Fibroblast of gingiva (primary cell): Measurements from ENCODE around the gene CEP128.

Experiments
- DNase-seq: peaks from one replicate; pipeline ENCODE4 v3.0.0-alpha.2; 2011; ENCODE audit warnings: low read depth

Gene CEP128

GRCh38 chr14:80901260-80901659, 40.3 kb downstream of the CEP128 start:
- DNase-seq, result no peak

GRCh38 chr14:80872645-80873044, 68.9 kb downstream of the CEP128 start:
- DNase-seq, result peak; percentile 8

- DNase-seq, result no peak
These were observed 73.3 kb downstream of the CEP128 start for GRCh38 chr14:80868260-80868659.

- no peak for DNase-seq
These were observed 73.7 kb downstream of the CEP128 start for GRCh38 chr14:80867798-80868197.

GRCh38 chr14:80867091-80867490, 74.4 kb downstream of the CEP128 start:
- DNase-seq, result no peak

- no peak for DNase-seq
These were observed 76.0 kb downstream of the CEP128 start for GRCh38 chr14:80865565-80865964.

- no peak for DNase-seq
These were observed 78.6 kb downstream of the CEP128 start for GRCh38 chr14:80862983-80863382.

GRCh38 chr14:80862541-80862940, 79.0 kb downstream of the CEP128 start:
- DNase-seq, result peak; percentile 77

GRCh38 chr14:80850197-80850814, 91.2 kb downstream of the CEP128 start:
- peak; percentile 46 for DNase-seq

GRCh38 chr14:80847070-80847469, 94.5 kb downstream of the CEP128 start:
- DNase-seq, result no peak

GRCh38 chr14:80845856-80846255, 95.7 kb downstream of the CEP128 start:
- DNase-seq, result no peak

- no peak for DNase-seq
These were observed 96.7 kb downstream of the CEP128 start for GRCh38 chr14:80844872-80845271.

- DNase-seq, result no peak
These were observed 101.8 kb downstream of the CEP128 start for GRCh38 chr14:80839743-80840142.

GRCh38 chr14:80809663-80810062, 131.9 kb downstream of the CEP128 start:
- no peak for DNase-seq

GRCh38 chr14:80805136-80805535, 136.4 kb downstream of the CEP128 start:
- peak; percentile 50 for DNase-seq

- DNase-seq, result no peak
These were observed 142.7 kb downstream of the CEP128 start for GRCh38 chr14:80798878-80799277.

GRCh38 chr14:80798211-80798610, 143.3 kb downstream of the CEP128 start:
- DNase-seq, result peak; percentile 5

GRCh38 chr14:80792771-80793170, 148.8 kb downstream of the CEP128 start:
- DNase-seq, result peak; percentile 21

GRCh38 chr14:80787876-80788275, 153.7 kb downstream of the CEP128 start:
- peak; percentile 9 for DNase-seq

- peak; percentile 66 for DNase-seq
These were observed 156.7 kb downstream of the CEP128 start for GRCh38 chr14:80784820-80785219.

- DNase-seq, result no peak
These were observed 159.6 kb downstream of the CEP128 start for GRCh38 chr14:80781972-80782367.

- no peak for DNase-seq
These were observed 161.0 kb downstream of the CEP128 start for GRCh38 chr14:80780500-80780899.

- no peak for DNase-seq
These were observed 164.9 kb downstream of the CEP128 start for GRCh38 chr14:80776657-80777056.

- DNase-seq, result no peak
These were observed 165.4 kb downstream of the CEP128 start for GRCh38 chr14:80776186-80776585.

GRCh38 chr14:80772504-80772903, 169.0 kb downstream of the CEP128 start:
- DNase-seq, result no peak
